WTC11 (cell line): ENCODE data around the gene PSEN1. TPM values are rescaled to one million over a fixed set of nuclear protein-coding genes. Genes with fewer than 3 reads are reported as not detected.

Source experiments
- ATAC-seq: fragments of 200-7000 bp; cut with Tn5 transposase; 2 replicates; pipeline ENCODE4 v1.10.0; 2021; ENCODE audit warnings: mild to moderate bottlenecking, moderate library complexity
- CTCF ChIA-PET: fragments of 300-600 bp; sonication (Branson Sonifier 250); formaldehyde crosslinking; loops from one replicate; lab custom pipeline; 2021; ENCODE audit warnings: antibody characterized with exemption; lab: Charles Lee
- POLR2A ChIA-PET: fragments of 350-600 bp; sonication (Branson Sonifier 250); formaldehyde crosslinking; loops from one replicate; lab custom pipeline; 2021; ENCODE audit warnings: antibody characterized with exemption; lab: Charles Lee
- DNase-seq: peaks from one replicate; pipeline ENCODE4 v3.0.0; 2021; ENCODE audit warnings: low spot score
- H3K27ac Mint-ChIP-seq: 2 replicates; pipeline ENCODE4 v1.8.0; 2021; ENCODE audit warnings: mixed read lengths
- H3K27me3 Mint-ChIP-seq: 2 replicates; pipeline ENCODE4 v1.8.0; 2021; ENCODE audit warnings: low read depth, mild to moderate bottlenecking, moderate library complexity, mixed read lengths
- H3K36me3 Mint-ChIP-seq: 2 replicates; pipeline ENCODE4 v1.8.0; 2021; ENCODE audit warnings: mixed read lengths
- H3K4me1 Mint-ChIP-seq: 2 replicates; pipeline ENCODE4 v1.8.0; 2022; ENCODE audit warnings: mixed read lengths
- H3K4me3 Mint-ChIP-seq: 2 replicates; pipeline ENCODE4 v1.8.0; 2021; ENCODE audit warnings: mild to moderate bottlenecking, moderate library complexity, mixed read lengths
- H3K9me3 Mint-ChIP-seq: 2 replicates; pipeline ENCODE4 v1.8.0; 2021; ENCODE audit warnings: mixed read lengths
- FOXP1 ChIP-seq: sonication (generic); formaldehyde crosslinking; IDR thresholded peaks from 2 replicates; pipeline ENCODE4 v1.8.0; 2022; ENCODE audit warnings: missing genetic modification reagents, mild to moderate bottlenecking, moderate library complexity, borderline replicate concordance
- NFATC4 ChIP-seq: fragments of 250-450 bp; sonication (Bioruptor Pico); IDR thresholded peaks from 2 replicates; pipeline ENCODE4 v1.9.0; 2021; ENCODE audit warnings: mild to moderate bottlenecking
- NFYB ChIP-seq: sonication (generic); formaldehyde crosslinking; conservative IDR thresholded peaks from 2 replicates; pipeline ENCODE4 v1.8.0; 2022; ENCODE audit warnings: low read depth, missing genetic modification reagents
- PRRX2 ChIP-seq: fragments of 250-450 bp; sonication (Bioruptor Pico); IDR thresholded peaks from 2 replicates; pipeline ENCODE4 v1.8.0; 2021; ENCODE audit warnings: mild to moderate bottlenecking
- RORB ChIP-seq: fragments of 250-450 bp; sonication (Bioruptor Pico); IDR thresholded peaks from 2 replicates; pipeline ENCODE4 v1.9.0; 2021; ENCODE audit warnings: mild to moderate bottlenecking
- ZNF317 ChIP-seq: sonication (generic); formaldehyde crosslinking; IDR thresholded peaks from 2 replicates; pipeline ENCODE4 v1.8.1; 2023; ENCODE audit warnings: low read depth, mild to moderate bottlenecking, moderate library complexity, missing genetic modification reagents, borderline replicate concordance
- ZNF423 ChIP-seq: fragments of 250-450 bp; sonication (Bioruptor Pico); IDR thresholded peaks from 2 replicates; pipeline ENCODE4 v2.1.2; 2022; ENCODE audit warnings: mild to moderate bottlenecking, moderate library complexity
- total RNA-seq: library from RNA; stranded (reverse); gene quantifications from 3 replicates; pipeline ENCODE4 v1.2.3, GENCODE V29; 2021
- TF ChIP-seq, protein P1 (sequence below): fragments of 250-450 bp; sonication (Bioruptor Pico); IDR thresholded peaks from 2 replicates; pipeline ENCODE4 v1.9.0; 2021; ENCODE audit warnings: mild to moderate bottlenecking, borderline replicate concordance
- TF ChIP-seq, protein P2 (sequence below): sonication (generic); formaldehyde crosslinking; conservative IDR thresholded peaks from 2 replicates; pipeline ENCODE4 v1.8.1; 2022; ENCODE audit warnings: mild to moderate bottlenecking, missing genetic modification reagents
- TF ChIP-seq, protein P3 (sequence below): fragments of 250-450 bp; sonication (Bioruptor Pico); IDR thresholded peaks from 2 replicates; pipeline ENCODE4 v1.9.0; 2021; ENCODE audit warnings: mild to moderate bottlenecking
- TF ChIP-seq, protein P4 (sequence below): sonication (generic); formaldehyde crosslinking; IDR thresholded peaks from 2 replicates; pipeline ENCODE4 v1.8.0; 2023; ENCODE audit warnings: missing genetic modification reagents
- TF ChIP-seq, protein P5 (sequence below): sonication (generic); formaldehyde crosslinking; IDR thresholded peaks from 2 replicates; pipeline ENCODE4 v1.8.0; 2023; ENCODE audit warnings: missing genetic modification reagents, mild to moderate bottlenecking, borderline replicate concordance
- TF ChIP-seq, protein P6 (sequence below): sonication (generic); formaldehyde crosslinking; IDR thresholded peaks from 2 replicates; pipeline ENCODE4 v1.8.1; 2023; ENCODE audit warnings: mild to moderate bottlenecking, missing genetic modification reagents

Gene PSEN1
- total RNA-seq, 1 experiment from 2014 or later = 26.6 TPM

DNA sequence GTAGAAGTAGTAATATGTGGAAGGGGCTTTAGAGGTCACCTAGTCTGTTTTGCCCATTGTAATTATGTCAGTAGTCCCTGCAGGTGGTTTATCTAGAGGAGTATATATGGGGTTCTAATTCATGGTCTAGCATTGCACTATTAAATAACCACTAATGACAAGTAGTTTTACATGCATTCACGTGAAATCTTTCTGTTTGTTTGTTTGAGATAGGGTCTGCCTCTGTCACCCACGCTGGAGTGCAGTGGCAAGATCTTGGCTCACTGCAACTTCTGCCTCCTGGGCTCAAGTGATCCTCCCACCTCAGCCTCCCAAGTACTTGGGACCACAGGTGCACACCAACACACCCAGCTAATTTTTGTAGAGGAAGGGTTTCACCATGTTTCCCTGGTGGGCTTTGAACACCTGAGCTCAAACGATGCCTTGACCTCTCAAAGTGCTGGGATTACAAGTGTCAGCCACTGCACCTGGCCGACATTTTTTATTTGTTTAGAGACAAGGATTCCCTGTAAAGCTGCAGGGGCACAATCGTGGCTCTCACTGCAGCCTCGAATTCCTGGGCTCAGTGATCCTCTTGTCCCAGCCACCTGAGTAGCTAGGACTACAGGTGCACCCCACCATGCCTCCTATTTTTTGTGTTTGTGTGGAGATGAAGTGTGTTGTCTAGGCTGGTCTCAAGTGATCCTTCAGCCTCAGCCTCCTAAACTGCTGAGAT, 12.0 kb upstream of the PSEN1 start:
- ATAC-seq = peak; percentile 27
- Mint-ChIP-seq H3K27ac (peak overlapping the region; percentile 86), H3K36me3 (peaks cover 43% of the 10 kb centered on the region), H3K27me3 (peaks cover 24% of the 10 kb centered on the region), H3K4me1 (peaks cover 46% of the 10 kb centered on the region), H3K4me3 (no peak overlapping the region), H3K9me3 (no peaks in the 10 kb centered on the region)
- POLR2A ChIA-PET = interaction anchor here (2.3 kb wide), 1 partner anchor 12 kb away, joined by 10 read pairs; the partner anchor contains the start of gene PSEN1
- CTCF ChIA-PET = interaction anchor here (1.0 to 1.6 kb wide), 2 partner anchors 107 to 610 kb away, joined by 3 read pairs; no protein-coding TSS in a partner anchor
- TF ChIP-seq NFATC4 (CRISPR knock-in tag) (0 out of 2 replicates have a peak, but pooled peaks have one; percentile 11), PRRX2 (CRISPR knock-in tag) (no peak)
- no peak for DNase-seq

DNA sequence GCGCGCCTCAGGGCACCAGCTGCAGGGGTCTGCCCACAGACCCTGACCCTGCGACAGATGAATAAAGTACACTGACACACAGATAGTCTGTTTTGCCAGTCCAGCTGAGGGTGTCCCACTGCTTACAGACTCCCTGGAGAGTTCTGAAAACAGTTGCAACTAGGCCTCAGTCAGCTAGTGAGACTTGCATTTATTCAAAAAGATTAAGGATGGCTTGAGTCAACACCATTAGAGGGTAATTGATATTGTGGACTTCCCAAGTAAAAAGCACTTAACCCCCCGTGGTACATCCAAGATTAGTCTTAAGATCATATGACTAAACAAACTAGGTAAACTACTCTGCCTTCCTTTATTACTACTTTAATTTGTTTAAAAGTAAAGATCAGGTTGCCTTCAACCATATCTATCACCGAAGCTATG, 11.1 kb upstream of the PSEN1 start:
- no peak for DNase-seq
- Mint-ChIP-seq H3K4me3 (peak overlapping the region; percentile 5; the same call in 1 of the 2 replicates), H3K36me3 (peaks cover 34% of the 10 kb centered on the region), H3K9me3 (no peaks in the 10 kb centered on the region), H3K27ac (peak overlapping the region; percentile 86), H3K4me1 (peaks cover 46% of the 10 kb centered on the region), H3K27me3 (peaks cover 24% of the 10 kb centered on the region)
- ATAC-seq = peak; percentile 41
- ChIA-PET POLR2A (interaction anchor here (2.3 kb wide), 1 partner anchor 11 kb away, joined by 10 read pairs; the partner anchor contains the start of gene PSEN1), CTCF (interaction anchor here (1.0 to 1.6 kb wide), 3 partner anchors 11 to 611 kb away, joined by 3 to 7 read pairs (median 3); partner anchors contain the start of gene PSEN1)
- no peak for TF ChIP-seq FOXP1 (CRISPR knock-in tag)
- TF ChIP-seq ZNF423 (CRISPR knock-in tag) = 0 out of 2 replicates have a peak, but pooled peaks have one; percentile 25

DNA sequence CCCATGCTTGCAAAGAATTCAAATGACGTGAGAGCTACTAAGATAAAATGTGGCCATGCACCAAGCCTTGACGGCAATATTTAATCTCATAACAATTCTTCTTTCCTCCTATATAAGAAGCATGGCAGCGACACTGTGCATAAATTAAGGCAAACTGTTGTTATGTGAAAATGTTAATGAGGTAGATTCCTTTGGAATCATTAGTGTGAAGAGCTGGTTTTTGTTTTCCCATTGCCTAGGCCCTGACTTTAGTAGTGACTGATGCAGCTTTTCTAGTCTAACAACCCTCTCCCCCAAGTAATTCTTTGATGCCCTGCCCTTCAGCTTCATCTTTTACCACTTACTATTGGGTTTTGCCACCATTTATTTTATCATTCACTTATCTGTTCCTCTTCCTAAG, 10.6 kb upstream of the PSEN1 start:
- Mint-ChIP-seq H3K36me3 (peaks cover 30% of the 10 kb centered on the region), H3K27ac (peak overlapping the region; percentile 86), H3K4me1 (peaks cover 46% of the 10 kb centered on the region), H3K9me3 (no peaks in the 10 kb centered on the region), H3K4me3 (0 out of 2 replicates have a peak overlapping the region, but pooled peaks have one; percentile 5), H3K27me3 (peaks cover 24% of the 10 kb centered on the region)
- DNase-seq (no peak), ATAC-seq (peak; percentile 70)
- POLR2A ChIA-PET = interaction anchor here (0.8 to 2.3 kb wide), 2 partner anchors 10 to 332 kb away, joined by 3 to 10 read pairs; partner anchors contain the start of genes NUMB and PSEN1
- TF ChIP-seq FOXP1 (CRISPR knock-in tag) (no peak), NFYB (CRISPR knock-in tag) (no peak), RORB (CRISPR knock-in tag) (no peak), ZNF317 (CRISPR knock-in tag) (no peak)
- TF ChIP-seq, protein P1, sequence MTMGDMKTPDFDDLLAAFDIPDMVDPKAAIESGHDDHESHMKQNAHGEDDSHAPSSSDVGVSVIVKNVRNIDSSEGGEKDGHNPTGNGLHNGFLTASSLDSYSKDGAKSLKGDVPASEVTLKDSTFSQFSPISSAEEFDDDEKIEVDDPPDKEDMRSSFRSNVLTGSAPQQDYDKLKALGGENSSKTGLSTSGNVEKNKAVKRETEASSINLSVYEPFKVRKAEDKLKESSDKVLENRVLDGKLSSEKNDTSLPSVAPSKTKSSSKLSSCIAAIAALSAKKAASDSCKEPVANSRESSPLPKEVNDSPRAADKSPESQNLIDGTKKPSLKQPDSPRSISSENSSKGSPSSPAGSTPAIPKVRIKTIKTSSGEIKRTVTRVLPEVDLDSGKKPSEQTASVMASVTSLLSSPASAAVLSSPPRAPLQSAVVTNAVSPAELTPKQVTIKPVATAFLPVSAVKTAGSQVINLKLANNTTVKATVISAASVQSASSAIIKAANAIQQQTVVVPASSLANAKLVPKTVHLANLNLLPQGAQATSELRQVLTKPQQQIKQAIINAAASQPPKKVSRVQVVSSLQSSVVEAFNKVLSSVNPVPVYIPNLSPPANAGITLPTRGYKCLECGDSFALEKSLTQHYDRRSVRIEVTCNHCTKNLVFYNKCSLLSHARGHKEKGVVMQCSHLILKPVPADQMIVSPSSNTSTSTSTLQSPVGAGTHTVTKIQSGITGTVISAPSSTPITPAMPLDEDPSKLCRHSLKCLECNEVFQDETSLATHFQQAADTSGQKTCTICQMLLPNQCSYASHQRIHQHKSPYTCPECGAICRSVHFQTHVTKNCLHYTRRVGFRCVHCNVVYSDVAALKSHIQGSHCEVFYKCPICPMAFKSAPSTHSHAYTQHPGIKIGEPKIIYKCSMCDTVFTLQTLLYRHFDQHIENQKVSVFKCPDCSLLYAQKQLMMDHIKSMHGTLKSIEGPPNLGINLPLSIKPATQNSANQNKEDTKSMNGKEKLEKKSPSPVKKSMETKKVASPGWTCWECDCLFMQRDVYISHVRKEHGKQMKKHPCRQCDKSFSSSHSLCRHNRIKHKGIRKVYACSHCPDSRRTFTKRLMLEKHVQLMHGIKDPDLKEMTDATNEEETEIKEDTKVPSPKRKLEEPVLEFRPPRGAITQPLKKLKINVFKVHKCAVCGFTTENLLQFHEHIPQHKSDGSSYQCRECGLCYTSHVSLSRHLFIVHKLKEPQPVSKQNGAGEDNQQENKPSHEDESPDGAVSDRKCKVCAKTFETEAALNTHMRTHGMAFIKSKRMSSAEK = no peak
- TF ChIP-seq, protein P2, sequence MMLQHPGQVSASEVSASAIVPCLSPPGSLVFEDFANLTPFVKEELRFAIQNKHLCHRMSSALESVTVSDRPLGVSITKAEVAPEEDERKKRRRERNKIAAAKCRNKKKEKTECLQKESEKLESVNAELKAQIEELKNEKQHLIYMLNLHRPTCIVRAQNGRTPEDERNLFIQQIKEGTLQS (CRISPR knock-in tag) = no peak
- TF ChIP-seq, protein P3, sequence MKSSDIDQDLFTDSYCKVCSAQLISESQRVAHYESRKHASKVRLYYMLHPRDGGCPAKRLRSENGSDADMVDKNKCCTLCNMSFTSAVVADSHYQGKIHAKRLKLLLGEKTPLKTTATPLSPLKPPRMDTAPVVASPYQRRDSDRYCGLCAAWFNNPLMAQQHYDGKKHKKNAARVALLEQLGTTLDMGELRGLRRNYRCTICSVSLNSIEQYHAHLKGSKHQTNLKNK (CRISPR knock-in tag) = no peak
- TF ChIP-seq, protein P4, sequence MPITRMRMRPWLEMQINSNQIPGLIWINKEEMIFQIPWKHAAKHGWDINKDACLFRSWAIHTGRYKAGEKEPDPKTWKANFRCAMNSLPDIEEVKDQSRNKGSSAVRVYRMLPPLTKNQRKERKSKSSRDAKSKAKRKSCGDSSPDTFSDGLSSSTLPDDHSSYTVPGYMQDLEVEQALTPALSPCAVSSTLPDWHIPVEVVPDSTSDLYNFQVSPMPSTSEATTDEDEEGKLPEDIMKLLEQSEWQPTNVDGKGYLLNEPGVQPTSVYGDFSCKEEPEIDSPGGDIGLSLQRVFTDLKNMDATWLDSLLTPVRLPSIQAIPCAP = no peak
- TF ChIP-seq, protein P5, sequence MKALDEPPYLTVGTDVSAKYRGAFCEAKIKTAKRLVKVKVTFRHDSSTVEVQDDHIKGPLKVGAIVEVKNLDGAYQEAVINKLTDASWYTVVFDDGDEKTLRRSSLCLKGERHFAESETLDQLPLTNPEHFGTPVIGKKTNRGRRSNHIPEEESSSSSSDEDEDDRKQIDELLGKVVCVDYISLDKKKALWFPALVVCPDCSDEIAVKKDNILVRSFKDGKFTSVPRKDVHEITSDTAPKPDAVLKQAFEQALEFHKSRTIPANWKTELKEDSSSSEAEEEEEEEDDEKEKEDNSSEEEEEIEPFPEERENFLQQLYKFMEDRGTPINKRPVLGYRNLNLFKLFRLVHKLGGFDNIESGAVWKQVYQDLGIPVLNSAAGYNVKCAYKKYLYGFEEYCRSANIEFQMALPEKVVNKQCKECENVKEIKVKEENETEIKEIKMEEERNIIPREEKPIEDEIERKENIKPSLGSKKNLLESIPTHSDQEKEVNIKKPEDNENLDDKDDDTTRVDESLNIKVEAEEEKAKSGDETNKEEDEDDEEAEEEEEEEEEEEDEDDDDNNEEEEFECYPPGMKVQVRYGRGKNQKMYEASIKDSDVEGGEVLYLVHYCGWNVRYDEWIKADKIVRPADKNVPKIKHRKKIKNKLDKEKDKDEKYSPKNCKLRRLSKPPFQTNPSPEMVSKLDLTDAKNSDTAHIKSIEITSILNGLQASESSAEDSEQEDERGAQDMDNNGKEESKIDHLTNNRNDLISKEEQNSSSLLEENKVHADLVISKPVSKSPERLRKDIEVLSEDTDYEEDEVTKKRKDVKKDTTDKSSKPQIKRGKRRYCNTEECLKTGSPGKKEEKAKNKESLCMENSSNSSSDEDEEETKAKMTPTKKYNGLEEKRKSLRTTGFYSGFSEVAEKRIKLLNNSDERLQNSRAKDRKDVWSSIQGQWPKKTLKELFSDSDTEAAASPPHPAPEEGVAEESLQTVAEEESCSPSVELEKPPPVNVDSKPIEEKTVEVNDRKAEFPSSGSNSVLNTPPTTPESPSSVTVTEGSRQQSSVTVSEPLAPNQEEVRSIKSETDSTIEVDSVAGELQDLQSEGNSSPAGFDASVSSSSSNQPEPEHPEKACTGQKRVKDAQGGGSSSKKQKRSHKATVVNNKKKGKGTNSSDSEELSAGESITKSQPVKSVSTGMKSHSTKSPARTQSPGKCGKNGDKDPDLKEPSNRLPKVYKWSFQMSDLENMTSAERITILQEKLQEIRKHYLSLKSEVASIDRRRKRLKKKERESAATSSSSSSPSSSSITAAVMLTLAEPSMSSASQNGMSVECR (CRISPR knock-in tag) = no peak
- TF ChIP-seq, protein P6, sequence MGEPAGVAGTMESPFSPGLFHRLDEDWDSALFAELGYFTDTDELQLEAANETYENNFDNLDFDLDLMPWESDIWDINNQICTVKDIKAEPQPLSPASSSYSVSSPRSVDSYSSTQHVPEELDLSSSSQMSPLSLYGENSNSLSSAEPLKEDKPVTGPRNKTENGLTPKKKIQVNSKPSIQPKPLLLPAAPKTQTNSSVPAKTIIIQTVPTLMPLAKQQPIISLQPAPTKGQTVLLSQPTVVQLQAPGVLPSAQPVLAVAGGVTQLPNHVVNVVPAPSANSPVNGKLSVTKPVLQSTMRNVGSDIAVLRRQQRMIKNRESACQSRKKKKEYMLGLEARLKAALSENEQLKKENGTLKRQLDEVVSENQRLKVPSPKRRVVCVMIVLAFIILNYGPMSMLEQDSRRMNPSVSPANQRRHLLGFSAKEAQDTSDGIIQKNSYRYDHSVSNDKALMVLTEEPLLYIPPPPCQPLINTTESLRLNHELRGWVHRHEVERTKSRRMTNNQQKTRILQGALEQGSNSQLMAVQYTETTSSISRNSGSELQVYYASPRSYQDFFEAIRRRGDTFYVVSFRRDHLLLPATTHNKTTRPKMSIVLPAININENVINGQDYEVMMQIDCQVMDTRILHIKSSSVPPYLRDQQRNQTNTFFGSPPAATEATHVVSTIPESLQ = no peak
- CTCF ChIA-PET = interaction anchor here (0.5 to 1.1 kb wide), 3 partner anchors 11 to 158 kb away, joined by 3 to 7 read pairs (median 5); partner anchors contain the start of gene PSEN1
